GM18870 (cell line): ENCODE measurements around the gene KIAA1671.

ENCODE experiments used
- ATAC-seq: cut with Tn5 transposase; IDR thresholded peaks from one replicate; pipeline ENCODE4 v1.9.1; 2021; ENCODE audit warnings: moderate library complexity; ENCODE audit not compliant: unreplicated experiment

KIAA1671 gene

GRCh38 chr22:25134451-25134850 is 181.9 kb downstream of the KIAA1671 start:
- no peak for ATAC-seq

DNA sequence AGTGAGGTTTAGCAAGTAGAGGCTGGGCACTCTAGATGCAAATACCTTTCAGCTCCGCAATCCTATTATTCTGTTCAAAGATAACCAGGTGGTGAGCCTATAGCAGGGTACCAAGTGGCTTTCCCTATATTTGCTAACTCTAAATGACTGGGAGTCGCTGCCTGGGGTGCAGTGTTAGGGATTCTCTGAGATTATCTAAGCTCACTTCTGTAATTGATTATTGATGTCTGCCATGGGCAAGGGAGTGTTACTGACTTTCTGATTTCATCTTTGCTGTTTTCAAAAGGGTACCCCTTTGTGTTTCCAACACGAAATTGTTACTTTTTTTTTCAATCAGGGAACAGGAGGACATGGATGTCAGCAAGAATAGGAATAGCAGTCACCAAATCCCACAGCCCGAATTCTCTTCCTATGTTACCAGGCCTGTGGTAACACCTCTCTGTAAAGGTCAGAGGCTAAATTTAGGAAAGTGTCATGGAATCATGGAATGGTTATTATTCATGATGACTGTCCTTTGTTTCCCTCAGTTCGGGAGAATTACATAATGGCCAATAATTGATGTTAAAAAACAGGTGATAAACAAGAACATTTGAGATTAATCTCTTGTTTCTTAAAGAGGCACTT is 184.5 kb downstream of the KIAA1671 start:
- no peak for ATAC-seq

DNA sequence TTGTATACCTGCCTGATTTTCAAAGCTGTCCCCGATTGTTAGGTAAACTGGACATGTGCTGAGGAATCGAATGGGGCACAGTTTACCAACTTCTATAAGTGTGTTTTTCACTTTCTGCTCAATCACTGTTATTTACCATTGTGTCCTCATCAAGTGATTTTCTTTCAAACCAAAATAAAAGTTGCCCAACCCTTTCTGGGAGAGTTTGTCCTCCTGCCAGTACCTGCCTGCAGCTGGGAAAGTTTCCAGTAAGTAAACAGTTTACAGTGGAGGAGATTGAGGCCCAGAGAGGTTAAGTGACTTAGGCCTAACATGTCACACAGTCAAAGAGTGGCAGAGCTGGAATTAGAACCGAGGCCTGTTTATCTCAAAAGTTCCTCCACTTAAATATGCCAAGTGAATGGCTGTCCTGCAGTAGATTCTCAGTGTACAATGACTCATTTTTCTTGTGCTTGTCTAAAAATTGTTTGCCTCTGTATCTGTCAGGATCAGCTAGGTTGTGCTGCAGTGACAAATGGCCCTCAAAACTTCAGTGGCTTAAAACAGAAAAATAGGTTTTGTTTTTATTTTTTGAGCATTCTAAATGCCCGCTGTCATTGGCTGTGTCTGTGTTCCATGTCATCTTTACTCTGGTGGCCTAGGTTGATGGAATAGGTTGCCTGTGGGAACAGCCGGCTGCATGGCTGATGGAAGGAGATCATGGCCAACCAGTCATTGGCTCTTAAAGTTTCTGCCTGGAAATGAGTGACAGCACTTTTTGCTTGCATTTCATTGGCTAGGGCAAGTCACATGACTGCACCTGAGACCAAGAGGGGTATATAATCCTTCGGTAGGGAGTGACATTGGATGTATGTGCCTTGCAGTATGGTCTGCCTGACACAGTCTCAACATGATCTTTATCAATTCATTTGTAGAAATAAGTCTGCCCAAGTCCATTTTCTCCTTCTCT is 185.3 kb downstream of the KIAA1671 start:
- no peak for ATAC-seq

- ATAC-seq: no peak
Measured at GRCh38 chr22:25139062-25139461, 186.5 kb downstream of the KIAA1671 start.

GRCh38 chr22:25142102-25142501 is 189.6 kb downstream of the KIAA1671 start:
- ATAC-seq: no peak

DNA sequence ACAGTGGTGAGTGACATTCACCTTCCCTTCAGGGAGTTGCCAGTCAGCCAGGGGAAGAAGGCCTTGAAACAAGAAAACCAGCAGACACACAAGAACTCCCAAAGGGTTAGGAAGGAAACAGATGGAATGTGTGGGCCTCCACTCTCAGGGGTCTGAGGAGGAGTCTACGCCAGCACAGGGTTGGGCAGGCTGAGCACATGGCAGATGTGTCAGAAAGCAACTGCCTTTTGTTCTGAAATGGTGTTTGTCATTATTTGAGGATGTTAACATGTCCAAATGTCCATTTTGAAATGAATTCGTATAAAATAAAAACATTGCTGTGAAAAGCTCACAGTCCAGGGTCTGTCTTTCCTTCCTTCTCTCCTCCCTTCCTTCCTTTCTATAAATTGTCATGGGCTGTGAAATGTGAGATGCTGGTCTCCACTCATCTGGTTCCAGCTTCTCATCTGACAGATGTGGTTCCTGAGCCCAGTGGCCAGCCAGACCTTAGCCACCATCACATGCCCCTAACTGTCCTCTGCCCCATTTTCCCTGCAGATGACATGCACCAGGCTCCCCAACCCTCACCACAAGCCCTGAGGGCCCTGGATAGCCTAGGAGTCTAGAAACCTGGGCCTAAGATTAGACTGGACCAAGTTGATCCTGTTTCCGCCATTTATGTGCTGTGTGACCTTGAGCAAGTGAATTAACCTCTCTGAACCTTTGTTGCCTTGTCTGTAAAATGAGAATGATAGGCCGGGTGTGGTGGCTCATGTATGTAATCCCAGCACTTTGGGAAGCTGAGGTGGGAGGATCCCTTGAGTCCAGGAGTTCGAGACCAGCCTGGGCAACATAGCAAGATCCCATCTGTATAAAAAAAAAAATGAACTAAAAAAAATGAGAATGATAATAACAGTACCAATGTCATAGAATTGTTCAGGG is 190.9 kb downstream of the KIAA1671 start:
- no peak for ATAC-seq

GRCh38 chr22:25144522-25144921 is 192.0 kb downstream of the KIAA1671 start:
- ATAC-seq: no peak

GRCh38 chr22:25146307-25146706 is 193.8 kb downstream of the KIAA1671 start:
- ATAC-seq: no peak

DNA sequence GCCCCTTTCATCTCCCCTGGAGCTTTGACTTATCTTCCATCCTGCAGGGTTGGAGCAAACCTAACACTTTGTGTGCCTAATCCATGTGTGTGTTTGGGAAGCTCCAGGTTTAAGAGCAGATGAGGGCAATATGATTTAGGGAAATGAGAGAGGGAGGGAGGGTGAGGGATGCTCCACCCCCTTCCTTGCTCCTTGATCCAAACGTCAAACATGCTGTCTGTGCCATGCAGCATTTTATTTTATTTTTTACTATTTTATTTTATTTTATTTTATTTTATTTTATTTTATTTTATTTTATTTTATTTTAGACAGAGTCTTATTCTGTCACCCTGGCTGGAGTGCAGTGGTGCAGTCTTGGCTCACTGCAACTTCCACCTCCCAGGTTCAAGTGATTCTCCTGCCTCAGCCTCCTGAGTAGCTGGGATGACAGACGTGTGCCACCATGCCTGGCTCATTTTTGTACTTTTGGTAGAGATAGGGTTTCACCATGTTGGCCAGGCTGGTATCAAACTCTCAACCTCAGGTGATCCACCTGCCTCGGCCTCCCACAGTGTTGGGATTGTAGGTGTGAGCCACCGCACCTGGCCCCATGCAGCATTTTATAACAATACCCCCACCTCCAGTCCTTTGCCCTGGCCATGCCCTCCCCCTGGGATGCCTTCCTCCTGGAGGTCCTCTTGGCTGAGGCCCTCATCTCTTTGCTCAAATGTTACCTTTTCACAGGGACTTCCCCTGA is 194.6 kb downstream of the KIAA1671 start:
- no peak for ATAC-seq

GRCh38 chr22:25147642-25147928 is 195.1 kb downstream of the KIAA1671 start:
- ATAC-seq: no peak

DNA sequence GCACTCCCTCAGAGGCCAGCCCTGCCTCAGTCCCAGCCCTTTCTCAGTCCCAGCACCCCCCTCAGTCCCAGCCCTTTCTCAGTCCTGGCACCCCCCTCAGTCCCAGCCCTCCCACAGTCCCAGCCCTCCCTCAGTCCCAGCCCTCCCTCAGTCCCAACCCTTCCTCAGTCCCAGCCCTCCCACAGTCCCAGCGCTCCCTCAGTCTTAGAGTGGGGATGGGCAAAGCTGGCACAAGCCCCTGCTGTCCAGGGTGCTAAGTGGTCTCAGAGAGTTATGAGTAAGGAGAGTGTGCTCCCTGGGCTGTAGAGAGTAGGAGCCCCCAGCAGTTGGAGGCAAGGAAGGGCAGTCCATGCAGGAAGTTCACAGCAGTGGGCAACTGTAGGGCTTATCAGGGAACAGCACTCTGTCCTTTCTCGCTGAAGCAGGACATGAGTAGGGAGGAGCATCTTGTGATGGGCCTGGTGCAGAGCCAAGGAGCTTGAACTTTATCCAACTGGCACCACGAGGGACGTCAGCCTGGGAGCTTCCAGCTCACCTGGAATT is 195.7 kb downstream of the KIAA1671 start:
- no peak for ATAC-seq

- ATAC-seq: no peak
Measured at GRCh38 chr22:25149014-25149413, 196.5 kb downstream of the KIAA1671 start.

- ATAC-seq: no peak
Measured at GRCh38 chr22:25153961-25154666, 201.6 kb downstream of the KIAA1671 start.

DNA sequence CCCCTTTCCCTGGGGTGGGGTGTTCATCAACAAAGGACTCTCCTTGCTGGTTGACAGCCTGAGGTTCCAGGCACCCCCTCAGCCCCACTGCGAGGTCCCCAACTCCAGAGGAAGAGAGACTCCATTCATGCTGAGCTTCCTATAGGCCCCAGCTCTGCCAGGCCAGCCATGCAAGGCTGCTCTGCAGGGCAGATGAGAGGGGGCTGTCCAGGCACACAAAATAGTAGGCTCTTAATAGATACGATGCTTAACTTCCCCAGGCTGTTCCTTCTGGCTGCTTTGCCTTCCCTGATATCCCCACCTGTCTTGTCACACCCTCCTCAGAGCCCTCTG is 202.1 kb downstream of the KIAA1671 start:
- ATAC-seq: no peak

- no peak for ATAC-seq
Measured at GRCh38 chr22:25156736-25157135, 204.2 kb downstream of the KIAA1671 start.

DNA sequence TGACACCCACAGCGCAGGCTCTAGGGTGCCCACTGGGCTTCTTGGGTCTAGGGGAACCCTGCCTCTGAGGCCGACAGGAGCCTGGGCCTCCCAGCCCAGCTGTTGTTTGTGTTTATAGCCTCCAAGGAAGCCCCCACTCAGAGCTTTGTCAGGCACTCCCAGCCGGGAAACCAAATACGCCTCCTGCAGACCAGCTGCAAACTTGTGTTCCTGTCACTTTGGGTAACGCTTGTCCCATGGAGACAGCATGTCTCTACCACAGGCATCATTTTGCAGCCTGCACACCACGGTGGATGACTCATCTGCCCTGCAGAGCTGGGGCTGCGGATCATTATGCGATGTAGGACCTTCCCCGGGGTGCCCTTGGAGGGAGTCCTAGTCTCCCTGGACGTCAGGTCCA is 206.5 kb downstream of the KIAA1671 start:
- ATAC-seq: no peak

GRCh38 chr22:25160120-25160996 is 207.8 kb downstream of the KIAA1671 start:
- ATAC-seq: no peak

DNA sequence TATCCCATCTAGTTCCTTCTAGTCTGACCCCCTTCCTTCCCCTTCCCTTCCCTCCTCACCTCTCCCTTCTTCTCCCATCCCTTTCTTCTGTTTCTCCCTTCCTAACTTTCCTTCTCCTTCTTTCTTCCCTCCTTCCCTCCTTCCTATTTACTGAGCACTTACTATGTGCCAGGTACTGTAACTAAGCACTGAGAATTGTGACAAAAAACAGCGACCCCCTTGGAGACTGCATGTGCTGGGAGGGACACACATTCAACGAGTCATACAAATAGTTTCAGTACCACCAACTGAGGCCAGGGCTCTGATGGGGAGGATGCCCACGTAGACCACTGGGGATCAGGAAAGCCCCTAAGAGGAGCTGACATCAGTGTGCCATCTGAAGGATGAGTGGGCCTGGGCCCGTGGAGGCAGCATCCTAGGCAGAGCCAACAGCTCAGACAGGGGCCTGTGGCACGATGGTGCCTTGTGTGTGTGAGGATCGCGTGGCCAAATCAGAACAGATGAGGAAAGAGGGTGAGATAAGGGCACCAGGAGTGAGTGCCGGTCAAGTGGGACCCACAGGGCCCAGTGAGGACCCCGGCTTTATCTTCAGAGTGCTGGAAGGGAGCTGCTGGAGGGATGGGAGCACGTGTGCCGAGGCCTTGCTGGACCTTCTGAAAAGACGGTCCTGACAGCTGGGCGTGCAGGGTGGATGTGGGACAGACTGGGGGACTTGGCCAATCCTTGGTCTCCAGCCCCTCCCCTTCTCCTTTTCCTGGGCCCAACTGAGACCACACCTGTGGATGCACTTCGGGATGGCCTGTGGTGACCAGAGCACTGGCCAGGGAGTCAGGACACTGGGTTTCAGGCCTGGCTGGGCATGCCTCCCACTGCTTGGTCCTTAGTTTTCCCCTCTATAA is 208.8 kb downstream of the KIAA1671 start:
- ATAC-seq: no peak
